ENCODE results near the gene EFNA2. TPM values are rescaled to one million over a fixed set of nuclear protein-coding genes. Genes with fewer than 3 reads are reported as not detected.
A peak's percentile ranks its signal among the peaks of the same experiment; 100 is the strongest.

EFNA2 gene
- total RNA-seq, 1 donor from 2014 or later, result not detected

- Histone ChIP-seq H3K36me3 (no peaks in the 10 kb centered on the region), H3K27ac (no peak overlapping the region), H3K9me3 (no peaks in the 10 kb centered on the region), H3K27me3 (ENCODE audit: low read depth) (peaks cover 81% of the 10 kb centered on the region), H3K4me1 (no peaks in the 10 kb centered on the region), H3K4me3 (no peak overlapping the region)
- no peak for DNase-seq
- ATAC-seq, result no peak
- intact Hi-C loops (cut with DNase I), result no loop called here
- no peak for TF ChIP-seq CTCF (IDR thresholded peaks at IDR 0.05)
Measured at GRCh38 chr19:1286487-1287353, 1.0 kb downstream of the EFNA2 start.

GRCh38 chr19:1287354-1288225, 1.9 kb downstream of the EFNA2 start:
- Histone ChIP-seq H3K27ac (no peak overlapping the region), H3K4me3 (no peak overlapping the region), H3K9me3 (no peaks in the 10 kb centered on the region), H3K36me3 (no peaks in the 10 kb centered on the region), H3K27me3 (ENCODE audit: low read depth) (peaks cover 89% of the 10 kb centered on the region), H3K4me1 (no peaks in the 10 kb centered on the region)
- DNase-seq, result no peak
- intact Hi-C loops (cut with DNase I), result no loop called here
- no peak for TF ChIP-seq CTCF (IDR thresholded peaks at IDR 0.05)
- ATAC-seq, result no peak

- no peaks in the 10 kb centered on the region for H3K4me1 ChIP-seq
- TF ChIP-seq CTCF (IDR thresholded peaks at IDR 0.05), result no peak
- H3K9me3 ChIP-seq, result no peaks in the 10 kb centered on the region
- ATAC-seq (no peak), DNase-seq (no peak)
- peaks cover 89% of the 10 kb centered on the region for H3K27me3 ChIP-seq (ENCODE audit: low read depth)
- H3K36me3 ChIP-seq, result no peaks in the 10 kb centered on the region
- H3K4me3 ChIP-seq, result no peak overlapping the region
- H3K27ac ChIP-seq, result no peak overlapping the region
- intact Hi-C loops (cut with DNase I), result no loop called here
Measured at GRCh38 chr19:1288226-1288612, 2.5 kb downstream of the EFNA2 start.

GRCh38 chr19:1288833-1289685, 3.4 kb downstream of the EFNA2 start:
- no peak for DNase-seq
- H3K27ac ChIP-seq, result no peak overlapping the region
- ATAC-seq, result peak in 1 of 2 donors; percentile 5
- H3K36me3 ChIP-seq, result no peaks in the 10 kb centered on the region
- TF ChIP-seq CTCF (IDR thresholded peaks at IDR 0.05), result no peak
- H3K4me1 ChIP-seq, result no peaks in the 10 kb centered on the region
- intact Hi-C loops (cut with DNase I), result no loop called here
- H3K4me3 ChIP-seq, result no peak overlapping the region
- H3K27me3 ChIP-seq (ENCODE audit: low read depth), result peaks cover 89% of the 10 kb centered on the region
- H3K9me3 ChIP-seq, result no peaks in the 10 kb centered on the region

- peaks cover 89% of the 10 kb centered on the region for H3K27me3 ChIP-seq (ENCODE audit: low read depth)
- DNase-seq (no peak), ATAC-seq (no peak)
- no peak overlapping the region for H3K4me3 ChIP-seq
- H3K27ac ChIP-seq, result no peak overlapping the region
- H3K4me1 ChIP-seq, result no peaks in the 10 kb centered on the region
- no peak for TF ChIP-seq CTCF (IDR thresholded peaks at IDR 0.05)
- H3K36me3 ChIP-seq, result no peaks in the 10 kb centered on the region
- no peaks in the 10 kb centered on the region for H3K9me3 ChIP-seq
- intact Hi-C loops (cut with DNase I), result no loop called here
Measured at GRCh38 chr19:1289686-1290025, 4.0 kb downstream of the EFNA2 start.
